ENCODE results near the gene STK26.

DNA sequence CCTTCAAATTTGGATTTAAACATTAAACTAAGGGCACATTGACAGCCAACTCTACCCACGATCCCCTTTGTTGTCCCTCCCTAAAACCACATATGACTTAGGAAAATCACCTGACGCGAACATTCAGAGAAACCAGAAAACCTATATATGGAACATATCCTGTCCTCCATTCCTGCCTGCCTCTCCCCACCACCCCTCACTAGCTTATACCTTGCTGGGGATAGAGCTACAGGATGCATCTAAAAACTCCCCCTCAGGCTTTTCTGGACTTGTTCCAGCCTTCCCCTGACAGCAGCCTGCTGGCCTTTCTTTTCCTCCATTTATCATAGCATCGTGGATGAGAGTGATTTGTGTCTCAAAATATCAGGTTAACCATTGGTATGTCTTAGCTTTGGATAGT, 8.8 kb downstream of the STK26 start:
- TF ChIP-seq CTCF (IDR thresholded peaks at IDR 0.05) = no peak
- no peak for TF ChIP-seq POLR2A (IDR thresholded peaks at IDR 0.05; ENCODE audit: low read depth)
- TF ChIP-seq POLR2AphosphoS5 (IDR thresholded peaks at IDR 0.05) = no peak

Measured in esophagus muscularis mucosa (tissue), 3 donors.